Astrocyte (in vitro differentiated cells and primary cell): ENCODE results near the gene TUB. TPM values are rescaled to one million over a fixed set of nuclear protein-coding genes. Genes with fewer than 3 reads are reported as not detected.

ENCODE experiments used
- DNase-seq: peaks from one replicate; pipeline ENCODE4 v3.0.0-alpha.2; 2010; ENCODE audit warnings: low read depth
- FAIRE-seq: peaks from 2 replicates; lab custom pipeline; 2011; peaks lifted over from hg19 to GRCh38; lab: Jason Lieb, UNC
- H2AFZ ChIP-seq: 2 replicates; pipeline ENCODE4 v1.6.0; 2012; ENCODE audit warnings: low read depth, low read length, inconsistent platforms
- H3K27ac ChIP-seq: 2 replicates; pipeline ENCODE4 v1.5.1; 2011; ENCODE audit warnings: low read depth, low read length, inconsistent platforms
- H3K27me3 ChIP-seq: 2 replicates; pipeline ENCODE4 v1.6.0; 2011; ENCODE audit warnings: low read length, inconsistent platforms; ENCODE audit not compliant: insufficient read depth
- H3K36me3 ChIP-seq: 2 replicates; pipeline ENCODE4 v1.5.1; 2011; ENCODE audit warnings: low read length, inconsistent platforms; ENCODE audit not compliant: insufficient read depth
- H3K4me1 ChIP-seq: 2 replicates; pipeline ENCODE4 v1.5.1; 2011; ENCODE audit warnings: low read length, inconsistent platforms; ENCODE audit not compliant: insufficient read depth
- H3K4me2 ChIP-seq: 2 replicates; pipeline ENCODE4 v1.6.0; 2012; ENCODE audit warnings: low read length, inconsistent platforms
- H3K4me3 ChIP-seq: 2 replicates; pipeline ENCODE4 v1.5.1; 2011; ENCODE audit warnings: low read depth, mild to moderate bottlenecking, low read length, inconsistent platforms; ENCODE audit not compliant: insufficient read depth
- H3K79me2 ChIP-seq: 2 replicates; pipeline ENCODE4 v1.6.0; 2012; ENCODE audit warnings: mild to moderate bottlenecking, low read length, inconsistent platforms; ENCODE audit not compliant: insufficient read depth
- H3K9ac ChIP-seq: 2 replicates; pipeline ENCODE4 v1.6.0; 2012; ENCODE audit warnings: mild to moderate bottlenecking, low read length, inconsistent platforms
- H3K9me3 ChIP-seq: 2 replicates; pipeline ENCODE4 v1.5.1; 2012; ENCODE audit warnings: low read depth, mild to moderate bottlenecking, low read length, inconsistent platforms; ENCODE audit not compliant: insufficient read depth
- H4K20me1 ChIP-seq: 2 replicates; pipeline ENCODE4 v1.6.0; 2012; ENCODE audit warnings: low read length, inconsistent platforms; ENCODE audit not compliant: insufficient read depth
- H3K27ac Mint-ChIP-seq: one replicate; pipeline ENCODE4 v1.8.0; 2021; ENCODE audit warnings: mild to moderate bottlenecking, mixed read lengths; ENCODE audit not compliant: unreplicated experiment
- H3K27me3 Mint-ChIP-seq: one replicate; pipeline ENCODE4 v1.8.0; 2021; ENCODE audit warnings: low read depth, mixed read lengths; ENCODE audit not compliant: unreplicated experiment
- H3K36me3 Mint-ChIP-seq: one replicate; pipeline ENCODE4 v1.8.0; 2021; ENCODE audit warnings: low read depth, mixed read lengths; ENCODE audit not compliant: unreplicated experiment
- H3K4me1 Mint-ChIP-seq: one replicate; pipeline ENCODE4 v1.8.0; 2021; ENCODE audit warnings: low read depth, mixed read lengths; ENCODE audit not compliant: unreplicated experiment
- H3K4me3 Mint-ChIP-seq: one replicate; pipeline ENCODE4 v1.8.0; 2021; ENCODE audit warnings: mild to moderate bottlenecking, moderate library complexity, mixed read lengths; ENCODE audit not compliant: unreplicated experiment
- H3K9me3 Mint-ChIP-seq: one replicate; pipeline ENCODE4 v1.8.0; 2021; ENCODE audit warnings: mild to moderate bottlenecking, mixed read lengths; ENCODE audit not compliant: unreplicated experiment
- EZH2 ChIP-seq: IDR thresholded peaks from 2 replicates; pipeline ENCODE4 v1.6.1; 2012; ENCODE audit warnings: mild to moderate bottlenecking, low read length, inconsistent platforms; ENCODE audit not compliant: insufficient read depth
- total RNA-seq: library from RNA; stranded (reverse); gene quantifications from 2 replicates; pipeline ENCODE4 v1.2.1, GENCODE V29; 2021
- TF ChIP-seq, protein P1 (sequence below): IDR thresholded peaks from 2 replicates; pipeline ENCODE4 v1.5.1; 2011; ENCODE audit warnings: low read depth, mild to moderate bottlenecking, inconsistent platforms, low read length, moderate library complexity; ENCODE audit not compliant: insufficient read depth

TUB gene
- total RNA-seq, 1 donor from 2014 or later: 5.7 TPM

DNA sequence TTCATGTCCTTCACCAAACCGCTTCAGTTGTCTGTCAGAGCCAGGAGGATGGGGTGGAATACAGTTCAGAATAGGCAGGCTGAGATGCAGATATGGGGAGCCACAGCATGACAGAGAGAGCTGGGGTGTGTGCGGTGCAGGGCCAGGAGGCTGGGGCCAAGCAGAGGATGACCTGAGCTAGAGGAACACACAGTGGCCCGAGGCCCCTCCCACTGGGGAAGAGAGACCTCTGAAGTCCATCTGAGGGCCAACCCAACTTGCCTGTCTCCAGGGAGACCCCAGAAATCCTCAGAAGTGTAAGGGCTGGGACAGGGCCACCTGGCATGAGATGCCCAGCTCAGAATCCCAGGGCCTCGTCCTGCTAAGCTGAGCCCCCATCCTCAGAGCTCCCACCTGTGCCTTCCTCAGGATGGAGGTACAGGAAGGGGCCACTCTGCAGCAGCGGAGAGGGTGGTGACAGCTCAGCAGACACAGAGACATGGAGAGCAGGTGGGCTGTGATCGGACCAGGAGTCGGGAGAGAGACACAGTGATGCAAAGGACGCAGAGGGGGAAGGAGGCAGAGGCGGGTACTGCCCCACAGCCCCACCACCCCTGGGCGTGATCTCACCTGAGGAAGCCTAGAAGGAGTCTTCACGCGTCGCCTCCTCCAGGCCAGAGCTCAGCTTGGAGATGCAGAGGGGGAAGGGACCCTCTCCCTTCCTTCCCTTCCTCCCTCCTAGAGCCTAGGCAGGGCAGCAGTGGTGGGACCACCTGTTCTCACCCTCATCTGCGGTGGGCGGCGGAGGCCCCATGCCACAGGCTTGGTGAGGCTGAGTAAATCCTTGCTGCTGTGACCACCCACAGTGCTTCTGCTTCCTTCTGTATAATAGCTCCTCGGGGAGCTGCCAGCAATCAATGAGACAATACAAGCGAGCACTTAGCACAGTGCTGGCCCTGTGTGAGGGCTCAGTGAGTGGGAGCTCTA lies 9.1 kb upstream of the TUB start:
- Histone ChIP-seq H3K27me3 (peaks cover 30% of the 10 kb centered on the region), H2AFZ (no peak overlapping the region), H3K4me3 (no peak overlapping the region), H3K79me2 (no peaks in the 10 kb centered on the region), H3K36me3 (no peaks in the 10 kb centered on the region), H3K27ac (no peak overlapping the region), H3K4me2 (no peak overlapping the region), H3K9me3 (no peaks in the 10 kb centered on the region), H3K4me1 (peaks cover 24% of the 10 kb centered on the region), H3K9ac (no peak overlapping the region), H4K20me1 (peaks cover 8% of the 10 kb centered on the region)
- Mint-ChIP-seq H3K9me3 (no peaks in the 10 kb centered on the region), H3K27me3 (peaks cover 46% of the 10 kb centered on the region), H3K4me1 (peaks cover 23% of the 10 kb centered on the region), H3K36me3 (no peaks in the 10 kb centered on the region), H3K4me3 (no peak overlapping the region), H3K27ac (no peak overlapping the region)
- DNase-seq: no peak
- no peak for FAIRE-seq
- TF ChIP-seq, protein P1, sequence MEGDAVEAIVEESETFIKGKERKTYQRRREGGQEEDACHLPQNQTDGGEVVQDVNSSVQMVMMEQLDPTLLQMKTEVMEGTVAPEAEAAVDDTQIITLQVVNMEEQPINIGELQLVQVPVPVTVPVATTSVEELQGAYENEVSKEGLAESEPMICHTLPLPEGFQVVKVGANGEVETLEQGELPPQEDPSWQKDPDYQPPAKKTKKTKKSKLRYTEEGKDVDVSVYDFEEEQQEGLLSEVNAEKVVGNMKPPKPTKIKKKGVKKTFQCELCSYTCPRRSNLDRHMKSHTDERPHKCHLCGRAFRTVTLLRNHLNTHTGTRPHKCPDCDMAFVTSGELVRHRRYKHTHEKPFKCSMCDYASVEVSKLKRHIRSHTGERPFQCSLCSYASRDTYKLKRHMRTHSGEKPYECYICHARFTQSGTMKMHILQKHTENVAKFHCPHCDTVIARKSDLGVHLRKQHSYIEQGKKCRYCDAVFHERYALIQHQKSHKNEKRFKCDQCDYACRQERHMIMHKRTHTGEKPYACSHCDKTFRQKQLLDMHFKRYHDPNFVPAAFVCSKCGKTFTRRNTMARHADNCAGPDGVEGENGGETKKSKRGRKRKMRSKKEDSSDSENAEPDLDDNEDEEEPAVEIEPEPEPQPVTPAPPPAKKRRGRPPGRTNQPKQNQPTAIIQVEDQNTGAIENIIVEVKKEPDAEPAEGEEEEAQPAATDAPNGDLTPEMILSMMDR: no peak
- no peak for TF ChIP-seq EZH2

DNA sequence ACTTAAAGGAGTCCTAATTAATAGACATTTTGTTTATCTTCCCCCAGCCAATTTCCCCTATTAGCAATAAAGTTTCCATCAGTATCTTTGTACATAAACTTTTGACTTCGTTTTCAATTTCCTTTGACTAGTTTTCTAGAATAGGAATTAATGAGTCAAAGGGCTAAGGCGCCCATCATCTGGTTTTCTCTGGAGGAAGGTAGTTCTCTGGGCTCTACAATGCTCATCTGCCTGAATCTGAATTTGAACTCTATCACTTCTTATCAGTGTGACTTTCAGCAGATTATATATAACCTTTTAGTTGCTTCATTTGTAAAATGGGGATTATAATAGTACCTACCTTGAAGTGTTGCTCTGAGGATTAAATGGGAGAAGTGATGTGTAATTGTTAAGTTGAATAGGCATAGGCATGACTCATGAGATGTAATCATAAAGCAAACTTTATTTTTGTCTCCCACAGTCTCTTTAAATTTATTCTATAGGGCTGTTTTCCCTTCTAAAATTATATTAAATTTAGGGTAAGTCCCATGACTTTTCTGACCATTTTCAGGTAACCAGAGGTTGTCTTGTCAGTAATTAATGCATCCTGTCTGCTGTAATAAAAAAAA lies 5.8 kb upstream of the TUB start:
- no peaks in the 10 kb centered on the region for H3K9me3 ChIP-seq
- DNase-seq: no peak
- no peak overlapping the region for H2AFZ ChIP-seq
- Mint-ChIP-seq H3K36me3 (no peaks in the 10 kb centered on the region), H3K4me1 (no peaks in the 10 kb centered on the region), H3K9me3 (peaks cover 3% of the 10 kb centered on the region), H3K27ac (no peak overlapping the region), H3K4me3 (no peak overlapping the region), H3K27me3 (peaks cover 57% of the 10 kb centered on the region)
- H3K36me3 ChIP-seq: no peaks in the 10 kb centered on the region
- H4K20me1 ChIP-seq: no peaks in the 10 kb centered on the region
- H3K4me3 ChIP-seq: no peak overlapping the region
- H3K4me1 ChIP-seq: peaks cover 6% of the 10 kb centered on the region
- TF ChIP-seq, protein P1: no peak
- TF ChIP-seq EZH2: no peak
- no peaks in the 10 kb centered on the region for H3K79me2 ChIP-seq
- H3K27me3 ChIP-seq: peaks cover 30% of the 10 kb centered on the region
- no peak overlapping the region for H3K4me2 ChIP-seq
- no peak for FAIRE-seq
- no peak overlapping the region for H3K9ac ChIP-seq
- no peak overlapping the region for H3K27ac ChIP-seq
